HG03521 (cell line): ENCODE results near the gene ZNF830.
A peak's percentile ranks its signal among the peaks of the same experiment; 100 is the strongest.
"Not testable (repeated sequence)": the region's sequence is repeated elsewhere in the genome, so short reads cannot be mapped to it uniquely, and the experiment has no call there.

Experiments used
- ATAC-seq: cut with Tn5 transposase; IDR thresholded peaks from one replicate; pipeline ENCODE4 v1.9.1; 2021; ENCODE audit warnings: mild to moderate bottlenecking, moderate library complexity; ENCODE audit not compliant: unreplicated experiment

The ZNF830 gene, protein sequence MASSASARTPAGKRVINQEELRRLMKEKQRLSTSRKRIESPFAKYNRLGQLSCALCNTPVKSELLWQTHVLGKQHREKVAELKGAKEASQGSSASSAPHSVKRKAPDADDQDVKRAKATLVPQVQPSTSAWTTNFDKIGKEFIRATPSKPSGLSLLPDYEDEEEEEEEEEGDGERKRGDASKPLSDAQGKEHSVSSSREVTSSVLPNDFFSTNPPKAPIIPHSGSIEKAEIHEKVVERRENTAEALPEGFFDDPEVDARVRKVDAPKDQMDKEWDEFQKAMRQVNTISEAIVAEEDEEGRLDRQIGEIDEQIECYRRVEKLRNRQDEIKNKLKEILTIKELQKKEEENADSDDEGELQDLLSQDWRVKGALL

GRCh38 chr17:34961093-34961911 lies at the start of gene ZNF830, which contains the start of gene CCT6B:
Gene ZNF830, plus strand, starts transcription at chr17:34961540. Its CDS starts 27 bp downstream, at chr17:34961567.
Gene CCT6B, minus strand, starts transcription at chr17:34961460. Its CDS starts 67 bp downstream, at chr17:34961393.
- ATAC-seq: peak; percentile 89

DNA sequence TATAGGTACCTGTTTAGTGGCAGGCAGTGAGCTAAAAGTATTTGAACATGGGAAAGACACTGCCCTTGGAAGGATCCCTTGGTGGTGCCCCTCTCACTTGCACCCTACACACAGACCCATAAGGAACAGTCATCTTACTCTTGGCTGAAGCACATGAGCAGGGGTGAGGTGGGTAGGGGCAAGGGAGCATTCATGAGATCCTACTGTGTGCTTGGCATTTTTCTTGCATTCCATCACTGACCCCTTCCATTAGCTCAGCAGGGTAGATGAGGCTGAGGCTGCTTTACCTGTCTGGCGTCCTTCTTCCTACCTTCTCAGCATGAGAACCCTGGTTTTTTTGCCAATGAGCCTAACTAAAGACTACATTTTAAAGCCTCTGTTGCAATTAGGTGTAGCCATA lies 48.3 kb upstream of the ZNF830 start:
- no peak for ATAC-seq

DNA sequence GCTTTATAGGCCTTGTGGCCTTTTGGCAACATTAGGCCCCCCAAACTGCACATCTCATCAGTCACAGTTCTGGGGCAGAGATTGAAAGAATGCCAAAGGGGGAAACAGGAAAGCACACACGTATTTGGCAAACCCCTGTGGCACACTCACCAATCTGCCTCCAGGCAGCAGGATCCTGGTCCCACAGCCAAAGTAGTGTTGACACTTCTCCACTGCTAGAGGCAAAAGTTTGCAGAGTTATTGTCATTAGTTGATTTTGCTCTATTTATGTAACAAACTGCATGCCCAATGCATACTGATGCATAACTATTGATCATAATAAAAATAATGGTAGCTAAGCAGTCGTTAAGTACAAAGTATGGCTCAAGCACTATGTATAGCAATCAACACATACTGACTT lies 45.2 kb upstream of the ZNF830 start:
- ATAC-seq: no peak

DNA sequence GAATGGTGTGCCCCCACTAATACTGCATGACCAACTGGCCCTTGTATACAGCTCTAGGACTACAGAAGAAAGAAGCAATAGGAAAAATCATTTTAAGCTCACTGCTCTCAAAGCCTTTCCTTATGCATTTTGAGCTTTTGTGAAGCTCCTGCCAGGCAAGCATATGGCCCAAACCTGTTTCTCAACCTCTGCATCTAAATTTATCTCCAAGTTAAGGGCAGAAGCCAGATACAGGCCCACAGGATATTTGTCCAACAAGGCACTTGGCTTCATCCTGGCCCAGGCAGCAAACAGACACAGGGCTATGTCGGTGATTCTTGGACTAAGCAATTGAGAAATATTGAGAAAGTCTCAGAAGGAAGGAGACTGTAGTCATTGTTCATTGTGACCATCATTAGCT lies 44.0 kb upstream of the ZNF830 start:
- ATAC-seq: no peak

GRCh38 chr17:34920676-34921075 lies 40.7 kb upstream of the ZNF830 start:
- no peak for ATAC-seq

DNA sequence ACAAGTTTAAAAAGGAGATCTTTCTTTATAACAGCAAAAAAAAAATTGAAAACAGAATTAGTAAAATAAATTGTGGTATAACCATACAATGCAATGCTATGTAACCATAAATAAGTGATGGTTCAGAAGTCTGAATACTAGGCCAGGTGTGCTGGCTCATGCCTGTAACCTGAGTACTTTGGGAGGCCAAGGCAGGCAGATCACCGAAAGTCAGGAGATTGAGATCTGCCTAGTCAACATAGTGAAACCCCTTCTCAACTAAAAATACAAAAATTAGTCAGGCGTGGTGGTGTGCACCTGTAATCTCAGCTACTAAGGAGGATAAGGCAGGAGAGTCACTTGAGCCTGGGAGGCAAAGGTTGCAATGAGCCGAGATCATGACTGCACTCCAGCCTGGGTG lies 34.7 kb upstream of the ZNF830 start:
- no peak for ATAC-seq

GRCh38 chr17:34930283-34930682 lies 31.1 kb upstream of the ZNF830 start:
- ATAC-seq: no peak

GRCh38 chr17:34950780-34951179 lies 10.6 kb upstream of the ZNF830 start:
- ATAC-seq: not testable (repeated sequence)

DNA sequence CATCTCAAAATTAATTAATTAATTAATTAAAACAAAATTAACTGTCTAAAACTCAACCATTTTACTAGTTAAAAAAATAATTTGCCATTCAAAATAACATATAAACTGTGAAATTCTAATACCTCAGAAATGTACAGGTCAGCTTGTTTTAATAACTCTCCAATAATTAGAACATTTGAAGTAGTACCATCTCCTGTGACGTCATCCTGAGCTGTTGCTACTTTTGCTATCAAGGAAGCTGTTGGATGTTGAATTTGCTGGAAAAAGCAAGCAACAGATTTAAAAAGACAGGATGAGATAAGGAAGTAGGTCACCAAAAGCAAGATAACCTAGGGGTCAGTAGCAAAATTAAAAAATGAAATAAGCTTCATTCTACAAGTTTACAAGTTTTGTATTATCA lies 2.9 kb upstream of the ZNF830 start:
- no peak for ATAC-seq

DNA sequence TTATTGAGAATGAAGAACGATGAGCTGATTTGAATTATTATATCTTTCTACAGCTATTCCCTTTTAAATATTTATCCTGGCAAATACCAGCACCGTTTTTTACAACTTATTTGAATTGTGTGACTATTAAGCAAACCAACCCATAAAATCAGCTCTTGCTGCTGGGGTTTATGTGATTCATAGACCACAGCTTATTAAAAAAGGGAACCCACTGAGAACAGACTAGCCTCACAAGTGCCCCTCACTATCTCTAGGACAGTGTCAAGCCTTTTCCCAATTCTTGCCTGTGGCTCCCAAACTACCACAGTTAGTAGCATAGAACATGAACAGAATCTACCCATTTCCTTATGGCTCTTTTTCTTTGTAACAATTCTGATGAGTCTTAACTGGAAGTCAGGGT lies 12.8 kb downstream of the ZNF830 start:
- no peak for ATAC-seq

GRCh38 chr17:34974794-34975785 lies 13.8 kb downstream of the ZNF830 start:
- ATAC-seq: no peak

GRCh38 chr17:34979153-34979552 lies 17.8 kb downstream of the ZNF830 start:
- no peak for ATAC-seq

DNA sequence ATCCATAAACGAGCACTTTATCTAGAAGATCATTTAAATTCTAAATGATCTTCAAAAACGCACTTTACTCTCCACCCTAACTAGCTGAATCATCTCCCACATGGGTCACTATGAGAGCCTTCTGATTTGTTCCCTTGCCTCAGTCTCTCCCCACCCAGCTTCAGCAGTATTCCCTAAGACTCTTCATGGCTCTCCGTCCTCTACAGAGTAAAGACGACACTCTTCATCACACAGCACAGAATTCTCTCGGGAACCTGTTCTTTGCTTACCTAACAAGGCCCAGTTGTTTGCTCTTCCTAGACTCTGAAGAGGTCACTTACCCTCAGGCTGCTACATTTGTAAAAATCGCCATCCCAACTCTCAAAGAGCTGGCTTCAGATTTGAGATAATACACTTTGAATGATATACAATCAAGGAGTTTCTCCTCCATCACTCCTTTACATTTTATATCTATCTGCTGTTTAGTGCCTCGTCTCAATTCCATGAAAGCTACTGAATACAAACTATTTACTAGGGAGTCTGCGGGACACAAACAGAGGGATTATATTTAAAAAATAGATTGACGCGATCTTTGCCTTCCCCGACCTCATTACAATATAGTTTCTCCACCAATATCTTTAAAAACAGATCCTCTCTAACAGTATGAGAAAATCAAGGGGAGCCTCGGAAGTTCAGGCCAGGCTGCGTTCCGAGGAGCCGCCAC lies 18.5 kb downstream of the ZNF830 start:
- no peak for ATAC-seq

DNA sequence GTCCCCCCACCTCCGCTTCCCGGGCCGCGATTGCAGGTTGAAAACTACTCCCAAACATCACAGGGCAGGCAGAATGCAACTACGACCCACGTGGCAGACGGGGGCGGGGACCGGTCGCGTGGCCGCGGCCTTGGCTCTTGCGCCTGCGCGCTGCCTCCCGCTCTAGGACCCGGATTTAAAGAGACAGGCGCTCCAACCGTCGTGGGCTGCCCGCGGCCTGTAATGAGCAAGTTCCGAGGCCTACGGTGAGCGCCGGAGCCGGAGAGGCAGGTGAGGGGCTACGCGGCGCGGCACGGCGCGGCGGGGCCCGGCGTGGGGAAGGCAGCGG lies 19.0 kb downstream of the ZNF830 start, which contains the start of gene LIG3:
LIG3 (plus strand) TSS at position 160 of the 328 bp plus-strand sequence. CDS start 2,494 bp downstream, outside the sequence.
- ATAC-seq: peak; percentile 81

DNA sequence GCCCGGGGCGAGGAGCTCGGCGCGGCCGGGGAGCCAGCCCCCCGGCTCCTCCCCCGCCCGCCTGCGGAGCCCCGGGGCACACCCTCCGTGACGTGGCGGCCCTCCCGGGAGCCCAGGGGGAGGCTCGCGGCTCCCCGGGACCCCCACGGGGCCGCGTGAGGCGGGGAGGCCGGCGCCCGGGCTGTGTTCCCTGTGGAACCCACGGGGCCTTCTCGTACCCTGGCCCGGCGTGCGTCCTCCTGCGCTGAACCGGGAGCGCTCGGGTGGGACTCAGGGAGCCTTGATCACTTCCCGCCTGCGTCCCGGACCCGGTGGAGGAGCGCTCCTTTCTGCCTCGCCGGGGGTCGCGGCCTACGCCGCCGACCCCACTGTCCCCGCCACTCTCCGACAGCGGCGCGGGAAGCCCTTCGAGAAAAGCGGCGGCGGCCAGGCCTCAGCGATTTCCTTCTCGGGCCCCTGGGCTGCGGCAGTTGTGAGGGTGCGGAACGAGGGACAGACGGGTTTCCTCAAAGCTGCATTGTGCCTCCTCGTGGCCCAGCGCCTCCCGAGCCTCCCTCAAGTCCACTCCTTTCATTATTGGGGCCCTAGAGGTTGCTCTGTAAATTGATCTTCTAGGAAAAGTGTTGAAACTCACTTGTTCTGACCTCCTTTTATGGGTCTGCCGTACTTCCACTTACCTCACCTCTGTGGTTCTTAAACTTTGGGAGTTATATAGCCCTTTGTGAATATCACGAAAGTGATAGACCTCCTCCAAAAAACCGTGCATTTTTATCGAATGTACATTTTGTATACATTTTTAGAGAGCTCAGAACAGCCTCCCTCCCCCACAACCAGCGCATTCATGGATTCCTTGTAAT lies 19.6 kb downstream of the ZNF830 start:
- peak; percentile 80 for ATAC-seq

DNA sequence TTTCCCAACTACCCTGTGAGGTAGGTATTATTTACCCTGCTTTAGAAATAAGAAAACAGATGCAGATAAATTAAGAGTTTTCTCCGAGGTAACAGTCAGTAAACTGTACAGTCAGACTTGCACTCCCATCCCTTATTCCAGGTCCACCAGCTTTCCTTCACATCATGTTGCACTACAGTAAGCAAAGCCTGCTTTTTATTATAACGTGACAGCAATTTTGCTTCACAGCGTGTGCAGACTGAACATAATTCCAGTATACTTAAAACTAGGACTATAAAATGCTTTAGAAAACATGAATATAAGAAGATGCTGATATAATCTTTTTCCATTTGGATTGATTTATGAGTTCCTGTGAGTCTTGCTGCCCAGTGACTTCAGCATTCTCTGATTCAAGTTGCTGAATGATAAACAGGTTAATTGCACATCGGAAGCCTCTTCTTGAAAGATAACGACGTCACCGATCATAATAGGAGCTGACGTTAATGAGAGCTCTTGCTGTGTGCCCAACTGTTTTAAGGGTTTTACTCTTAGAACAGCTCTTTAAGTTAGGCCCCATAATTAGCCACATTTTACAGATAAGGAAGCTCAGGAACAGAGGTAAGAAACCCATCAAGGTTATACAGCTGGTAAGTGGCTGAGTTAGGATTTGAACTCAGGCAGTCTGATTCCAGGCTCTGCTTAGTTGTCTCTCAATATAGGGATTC lies 20.4 kb downstream of the ZNF830 start:
- ATAC-seq: no peak

DNA sequence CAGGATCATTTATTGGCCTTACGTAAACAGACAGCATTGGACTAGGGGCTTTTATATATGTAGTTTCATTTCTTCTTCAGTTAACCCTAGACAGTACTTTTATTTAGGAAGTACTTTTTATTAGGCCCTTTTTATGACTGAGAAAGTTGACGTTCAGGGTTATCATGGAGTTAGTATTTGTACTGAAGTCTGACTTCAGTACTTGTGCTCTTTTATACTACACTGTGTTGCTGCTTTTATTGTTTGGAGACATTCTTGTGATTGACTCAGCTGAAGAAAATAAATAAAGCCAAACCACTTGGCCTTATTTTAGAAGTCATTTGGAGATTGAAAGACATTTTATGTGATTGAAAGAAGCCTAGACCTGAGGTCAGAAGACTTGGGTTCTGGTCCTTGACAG lies 25.9 kb downstream of the ZNF830 start:
- ATAC-seq: no peak

DNA sequence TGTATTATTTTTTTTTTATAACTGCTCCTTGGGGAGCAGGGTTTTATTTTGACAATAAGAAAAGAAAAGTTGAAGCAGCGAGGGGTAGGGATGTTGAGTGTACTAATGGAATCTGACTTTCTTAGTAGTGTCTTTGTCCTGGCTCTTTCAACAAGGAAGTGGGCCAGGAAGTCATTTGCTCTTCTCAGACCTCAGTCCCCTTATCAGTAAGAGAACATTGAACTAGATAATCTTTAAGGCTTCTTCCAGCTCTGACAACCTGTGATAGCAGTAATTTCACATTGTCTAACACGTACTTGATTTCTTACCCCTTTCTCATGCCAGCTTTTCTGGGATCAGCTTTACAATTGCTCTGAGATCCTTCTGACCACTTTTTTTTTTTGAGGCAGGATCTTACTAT lies 27.3 kb downstream of the ZNF830 start:
- ATAC-seq: no peak

DNA sequence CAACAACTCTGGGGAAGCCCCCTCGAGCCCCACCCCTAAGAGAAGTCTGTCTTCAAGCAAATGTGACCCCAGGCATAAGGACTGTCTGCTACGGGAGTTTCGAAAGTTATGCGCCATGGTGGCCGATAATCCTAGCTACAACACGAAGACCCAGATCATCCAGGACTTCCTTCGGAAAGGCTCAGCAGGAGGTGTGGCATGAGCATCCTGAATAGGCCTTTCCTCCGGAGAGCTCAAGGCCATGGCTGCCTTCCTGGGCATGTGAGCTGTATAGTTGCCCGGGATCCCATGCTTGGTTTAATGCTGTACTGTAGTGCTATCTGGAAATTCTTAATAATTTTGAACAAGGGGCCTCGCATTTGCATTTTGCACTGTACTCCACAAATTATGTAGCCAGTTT lies 28.1 kb downstream of the ZNF830 start:
- ATAC-seq: no peak
